GM12878 (cell line): ENCODE data around the gene SEMA3C. TPM values are rescaled to one million over a fixed set of nuclear protein-coding genes. Genes with fewer than 3 reads are reported as not detected.

Experiments
- BCL11A ChIP-seq: IDR thresholded peaks from 2 replicates; pipeline ENCODE4 v1.6.1; 2011; ENCODE audit warnings: low read depth, low read length
- BCL3 ChIP-seq: IDR thresholded peaks from 2 replicates; pipeline ENCODE4 v1.6.1; 2011; ENCODE audit warnings: borderline replicate concordance, low read depth, mild to moderate bottlenecking, moderate library complexity, low read length; ENCODE audit not compliant: insufficient read depth, poor library complexity, severe bottlenecking
- GATAD2B ChIP-seq: fragments of 450-650 bp; conservative IDR thresholded peaks from 2 replicates; pipeline ENCODE4 v1.6.1; 2017; ENCODE audit warnings: low read depth, mild to moderate bottlenecking, moderate library complexity
- polyA plus RNA-seq, 11 experiments: library from polyadenylated mRNA; depleted of rRNA in 4 of 11; unstranded in 6 of 11; stranded (reverse) in 5 of 11; fragments of >200 nt; fragmentation: Nextera tagmentation in 4 of 11; fragmentation: Illumina TruSeq in 1 of 11; extraction: Ambion mirVana in 4 of 11; extraction: Trizol in 1 of 11; gene quantifications; 1 replicate in 1 of 11; 2 replicates in 10 of 11; pipeline versions ENCODE4 v1.2.1 to v1.2.3, GENCODE V29; 2011 to 2016; ENCODE audit warnings: inconsistent platforms in 2 of 11, missing spikeins in 2 of 11, low read depth in 1 of 11
- total RNA-seq, 4 experiments: library from RNA; depleted of rRNA in 3 of 4; stranded (reverse); fragments of >200 nt in 3 of 4; fragmentation: Illumina TruSeq in 1 of 4; extraction: Trizol in 1 of 4; gene quantifications; 2 replicates each; pipeline versions ENCODE4 v1.2.1 to v1.2.3, GENCODE V29; 2013 to 2021
- TF ChIP-seq, protein P1 (sequence below): fragments of 450-650 bp; IDR thresholded peaks from 2 replicates; pipeline ENCODE4 v1.6.1; 2017; ENCODE audit warnings: low read depth, mild to moderate bottlenecking, moderate library complexity
- TF ChIP-seq, protein P2 (sequence below): fragments of 450-650 bp; IDR thresholded peaks from 2 replicates; pipeline ENCODE4 v1.6.1; 2018; ENCODE audit warnings: mild to moderate bottlenecking, low read depth, moderate library complexity; ENCODE audit not compliant: partially characterized antibody

SEMA3C gene
- total and polyA plus RNA-seq, 10 of the 15 experiments (the other 5 are each of a cell fraction or from before 2014, with no cell fraction given) = 0.01 to 0.41 (median 0.11) TPM; not detected in 6

DNA sequence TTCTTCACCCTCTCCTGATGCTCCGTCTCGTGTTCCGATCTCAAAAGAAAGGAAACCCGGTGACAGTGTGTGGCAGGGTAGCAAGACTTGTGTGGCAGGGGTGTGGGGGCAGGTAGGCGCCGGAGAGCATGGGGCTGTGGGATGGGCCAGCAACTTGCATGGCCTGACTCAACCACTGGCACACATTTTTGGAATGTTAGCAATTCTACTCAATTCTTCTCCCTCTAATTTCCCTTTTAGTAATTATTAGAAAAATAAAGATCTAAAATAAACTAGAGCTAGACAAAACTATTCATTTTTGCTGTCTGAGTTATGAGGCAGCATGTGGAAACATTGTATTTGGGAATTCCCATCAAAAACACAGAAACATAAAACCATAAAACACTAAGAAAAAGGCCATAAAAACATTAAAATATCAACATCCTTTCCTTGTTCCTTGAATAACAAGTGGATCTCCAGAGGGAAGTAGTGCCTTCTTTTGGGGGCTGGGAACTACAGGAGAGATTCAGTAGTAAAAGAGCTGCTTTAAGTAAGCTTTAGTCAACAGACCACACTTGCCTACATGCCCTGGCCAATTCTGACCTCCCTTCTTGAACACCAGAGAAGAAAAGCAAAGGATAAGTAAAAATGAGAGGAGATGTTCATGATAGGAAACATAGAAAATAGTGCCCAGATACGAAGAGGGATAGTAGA, 21.8 kb downstream of the SEMA3C start (continued):
- TF ChIP-seq, protein P1, sequence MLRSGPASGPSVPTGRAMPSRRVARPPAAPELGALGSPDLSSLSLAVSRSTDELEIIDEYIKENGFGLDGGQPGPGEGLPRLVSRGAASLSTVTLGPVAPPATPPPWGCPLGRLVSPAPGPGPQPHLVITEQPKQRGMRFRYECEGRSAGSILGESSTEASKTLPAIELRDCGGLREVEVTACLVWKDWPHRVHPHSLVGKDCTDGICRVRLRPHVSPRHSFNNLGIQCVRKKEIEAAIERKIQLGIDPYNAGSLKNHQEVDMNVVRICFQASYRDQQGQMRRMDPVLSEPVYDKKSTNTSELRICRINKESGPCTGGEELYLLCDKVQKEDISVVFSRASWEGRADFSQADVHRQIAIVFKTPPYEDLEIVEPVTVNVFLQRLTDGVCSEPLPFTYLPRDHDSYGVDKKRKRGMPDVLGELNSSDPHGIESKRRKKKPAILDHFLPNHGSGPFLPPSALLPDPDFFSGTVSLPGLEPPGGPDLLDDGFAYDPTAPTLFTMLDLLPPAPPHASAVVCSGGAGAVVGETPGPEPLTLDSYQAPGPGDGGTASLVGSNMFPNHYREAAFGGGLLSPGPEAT = no peak
- TF ChIP-seq GATAD2B (no peak), BCL11A (no peak), BCL3 (no peak)
- TF ChIP-seq, protein P2, sequence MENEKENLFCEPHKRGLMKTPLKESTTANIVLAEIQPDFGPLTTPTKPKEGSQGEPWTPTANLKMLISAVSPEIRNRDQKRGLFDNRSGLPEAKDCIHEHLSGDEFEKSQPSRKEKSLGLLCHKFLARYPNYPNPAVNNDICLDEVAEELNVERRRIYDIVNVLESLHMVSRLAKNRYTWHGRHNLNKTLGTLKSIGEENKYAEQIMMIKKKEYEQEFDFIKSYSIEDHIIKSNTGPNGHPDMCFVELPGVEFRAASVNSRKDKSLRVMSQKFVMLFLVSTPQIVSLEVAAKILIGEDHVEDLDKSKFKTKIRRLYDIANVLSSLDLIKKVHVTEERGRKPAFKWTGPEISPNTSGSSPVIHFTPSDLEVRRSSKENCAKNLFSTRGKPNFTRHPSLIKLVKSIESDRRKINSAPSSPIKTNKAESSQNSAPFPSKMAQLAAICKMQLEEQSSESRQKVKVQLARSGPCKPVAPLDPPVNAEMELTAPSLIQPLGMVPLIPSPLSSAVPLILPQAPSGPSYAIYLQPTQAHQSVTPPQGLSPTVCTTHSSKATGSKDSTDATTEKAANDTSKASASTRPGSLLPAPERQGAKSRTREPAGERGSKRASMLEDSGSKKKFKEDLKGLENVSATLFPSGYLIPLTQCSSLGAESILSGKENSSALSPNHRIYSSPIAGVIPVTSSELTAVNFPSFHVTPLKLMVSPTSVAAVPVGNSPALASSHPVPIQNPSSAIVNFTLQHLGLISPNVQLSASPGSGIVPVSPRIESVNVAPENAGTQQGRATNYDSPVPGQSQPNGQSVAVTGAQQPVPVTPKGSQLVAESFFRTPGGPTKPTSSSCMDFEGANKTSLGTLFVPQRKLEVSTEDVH = no peak
- TF ChIP-seq, all 136 proteins: peak for 0
